ACC112 (cell line): Measurements from ENCODE around the gene CADPS2.

Experiments used
- H2AFZ ChIP-seq: fragments of 200-600 bp; sonication (generic); one replicate; pipeline ENCODE4 v1.6.0; 2017; ENCODE audit warnings: antibody characterized with exemption, low read length; ENCODE audit not compliant: unreplicated experiment
- H3K27ac ChIP-seq: fragments of 200-600 bp; sonication (generic); 2 replicates; pipeline ENCODE4 v1.5.1; 2014; ENCODE audit warnings: low read depth, mild to moderate bottlenecking, antibody characterized with exemption, low read length, moderate library complexity
- H3K27me3 ChIP-seq: fragments of 200-600 bp; sonication (generic); 2 replicates; pipeline ENCODE4 v1.6.1; 2014; ENCODE audit warnings: mild to moderate bottlenecking, antibody characterized with exemption, low read length, moderate library complexity, mixed read lengths; ENCODE audit not compliant: insufficient read depth
- H3K36me3 ChIP-seq: fragments of 200-600 bp; sonication (generic); 2 replicates; pipeline ENCODE4 v1.6.1; 2016; ENCODE audit warnings: mild to moderate bottlenecking, antibody characterized with exemption, low read length, moderate library complexity, mixed read lengths; ENCODE audit not compliant: insufficient read depth
- H3K4me1 ChIP-seq: fragments of 200-600 bp; sonication (generic); one replicate; pipeline ENCODE4 v1.6.1; 2016; ENCODE audit warnings: low read length, mixed read lengths; ENCODE audit not compliant: insufficient read depth, unreplicated experiment, control insufficient read depth
- H3K4me3 ChIP-seq: fragments of 200-600 bp; sonication (generic); 2 replicates; pipeline ENCODE4 v1.5.1; 2014; ENCODE audit warnings: mild to moderate bottlenecking, low read depth, low read length
- H3K79me2 ChIP-seq: fragments of 200-600 bp; sonication (generic); one replicate; pipeline ENCODE4 v1.6.0; 2016; ENCODE audit warnings: low read length; ENCODE audit not compliant: control insufficient read depth, unreplicated experiment, insufficient read depth

The CADPS2 gene

GRCh38 chr7:122309421-122309820, 576.8 kb downstream of the CADPS2 start:
- H3K79me2 ChIP-seq = no peaks in the 10 kb centered on the region
- H3K4me3 ChIP-seq = no peak overlapping the region
- H3K4me1 ChIP-seq = peaks cover 10% of the 10 kb centered on the region
- H3K27ac ChIP-seq = no peak overlapping the region
- H3K36me3 ChIP-seq = no peaks in the 10 kb centered on the region
- H3K27me3 ChIP-seq = peaks cover 100% of the 10 kb centered on the region
- no peak overlapping the region for H2AFZ ChIP-seq

- Histone ChIP-seq H3K4me3 (no peak overlapping the region), H3K36me3 (no peaks in the 10 kb centered on the region), H3K79me2 (no peaks in the 10 kb centered on the region), H3K27ac (no peak overlapping the region), H3K27me3 (peaks cover 100% of the 10 kb centered on the region), H2AFZ (no peak overlapping the region), H3K4me1 (peaks cover 10% of the 10 kb centered on the region)
Observed at GRCh38 chr7:122307228-122307621, 579.0 kb downstream of the CADPS2 start.

GRCh38 chr7:122306320-122307227, 579.7 kb downstream of the CADPS2 start:
- H3K27ac ChIP-seq = no peak overlapping the region

GRCh38 chr7:122305475-122306319, 580.6 kb downstream of the CADPS2 start:
- peaks cover 100% of the 10 kb centered on the region for H3K27me3 ChIP-seq

More at GRCh38 chr7:122306320-122307227, 579.7 kb downstream of the CADPS2 start:
- peaks cover 10% of the 10 kb centered on the region for H3K4me1 ChIP-seq
- H3K27me3 ChIP-seq = peaks cover 100% of the 10 kb centered on the region
- no peak overlapping the region for H2AFZ ChIP-seq
- H3K79me2 ChIP-seq = no peaks in the 10 kb centered on the region
- no peak overlapping the region for H3K4me3 ChIP-seq
- no peaks in the 10 kb centered on the region for H3K36me3 ChIP-seq

GRCh38 chr7:122304996-122305421, 581.3 kb downstream of the CADPS2 start:
- H3K79me2 ChIP-seq = no peaks in the 10 kb centered on the region
- H3K27ac ChIP-seq = no peak overlapping the region
- peaks cover 10% of the 10 kb centered on the region for H3K4me1 ChIP-seq
- no peaks in the 10 kb centered on the region for H3K36me3 ChIP-seq
- no peak overlapping the region for H2AFZ ChIP-seq
- H3K27me3 ChIP-seq = peaks cover 100% of the 10 kb centered on the region
- peak overlapping the region; percentile 59 for H3K4me3 ChIP-seq

More at GRCh38 chr7:122305475-122306319, 580.6 kb downstream of the CADPS2 start:
- peak overlapping the region; percentile 59 for H3K4me3 ChIP-seq
- H3K79me2 ChIP-seq = no peaks in the 10 kb centered on the region
- no peak overlapping the region for H2AFZ ChIP-seq
- H3K36me3 ChIP-seq = no peaks in the 10 kb centered on the region
- peaks cover 10% of the 10 kb centered on the region for H3K4me1 ChIP-seq
- no peak overlapping the region for H3K27ac ChIP-seq

GRCh38 chr7:122304319-122304975, 581.8 kb downstream of the CADPS2 start, which contains the start of gene FEZF1:
FEZF1 (minus strand) TSS chr7:122304750; CDS start chr7:122304437, 313 bp downstream.
- Histone ChIP-seq H3K36me3 (no peaks in the 10 kb centered on the region), H3K79me2 (no peaks in the 10 kb centered on the region), H3K4me1 (peaks cover 10% of the 10 kb centered on the region), H2AFZ (no peak within 1 kb of the TSS), H3K27ac (no peak within 1 kb of the TSS), H3K27me3 (peaks cover 100% of the 10 kb centered on the region), H3K4me3 (peak within 1 kb of the TSS; percentile 59)

GRCh38 chr7:122303531-122304318, 582.5 kb downstream of the CADPS2 start:
- H3K36me3 ChIP-seq = no peaks in the 10 kb centered on the region
- no peak overlapping the region for H3K27ac ChIP-seq
- H2AFZ ChIP-seq = no peak overlapping the region
- H3K79me2 ChIP-seq = no peaks in the 10 kb centered on the region
- peaks cover 100% of the 10 kb centered on the region for H3K27me3 ChIP-seq
- H3K4me3 ChIP-seq = no peak overlapping the region
- peaks cover 10% of the 10 kb centered on the region for H3K4me1 ChIP-seq

GRCh38 chr7:122302761-122303530, 583.3 kb downstream of the CADPS2 start:
- peaks cover 100% of the 10 kb centered on the region for H3K27me3 ChIP-seq
- no peak overlapping the region for H3K27ac ChIP-seq
- peaks cover 10% of the 10 kb centered on the region for H3K4me1 ChIP-seq
- H3K4me3 ChIP-seq = no peak overlapping the region
- no peak overlapping the region for H2AFZ ChIP-seq
- H3K36me3 ChIP-seq = no peaks in the 10 kb centered on the region
- no peaks in the 10 kb centered on the region for H3K79me2 ChIP-seq
